SH-SY5Y (cell line): Measurements from ENCODE around the gene TOMM70.

Source experiments
- GATA2 ChIP-seq: IDR thresholded peaks from 2 replicates; pipeline ENCODE4 v1.6.1; 2011; ENCODE audit warnings: mild to moderate bottlenecking, low read depth, low read length
- GATA3 ChIP-seq: IDR thresholded peaks from 2 replicates; pipeline ENCODE4 v1.6.1; 2011; ENCODE audit warnings: low read depth, mild to moderate bottlenecking, low read length, moderate library complexity

DNA sequence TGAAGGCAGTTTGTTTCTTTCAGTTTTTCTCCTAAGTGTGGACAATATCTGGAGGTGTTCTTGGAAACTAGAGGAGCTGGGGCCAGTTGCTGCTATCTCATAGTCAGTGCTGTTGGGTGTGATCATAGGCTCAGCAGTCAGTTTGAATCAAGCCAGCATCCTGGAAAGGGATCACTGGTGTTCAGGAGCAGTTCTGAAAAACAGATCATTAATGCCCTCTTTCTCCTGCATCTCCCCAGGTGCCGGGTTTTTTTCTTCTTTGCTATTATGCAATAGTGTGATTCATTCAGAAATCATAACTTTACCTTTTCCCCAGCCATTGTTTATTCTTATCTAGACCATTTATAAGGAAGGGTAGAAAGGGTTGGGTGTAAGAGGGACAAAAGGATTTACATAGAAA is 24.4 kb upstream of the TOMM70 start:
- TF ChIP-seq GATA2 (no peak), GATA3 (no peak)
